Stomach smooth muscle (tissue), 2 donors: ENCODE data around the gene ALDOC.

Source experiments
- H3K27ac ChIP-seq: one replicate; pipeline ENCODE4 v1.7.0; 2013; ENCODE audit warnings: mild to moderate bottlenecking, low read length, inconsistent platforms
- H3K27me3 ChIP-seq, 2 donors: one replicate each; pipeline ENCODE4 v1.7.0; 2013; ENCODE audit warnings: low read length in 2 of 2; ENCODE audit not compliant: insufficient read depth in 2 of 2, control insufficient read depth in 1 of 2
- H3K36me3 ChIP-seq, 2 donors: one replicate each; pipeline ENCODE4 v1.7.0; 2013; ENCODE audit warnings: low read length in 2 of 2; ENCODE audit not compliant: control insufficient read depth in 2 of 2, insufficient read depth in 2 of 2
- H3K4me1 ChIP-seq: one replicate; pipeline ENCODE4 v1.7.0; 2013; ENCODE audit warnings: low read length; ENCODE audit not compliant: control insufficient read depth, insufficient read depth
- H3K4me3 ChIP-seq, 2 donors: one replicate each; pipeline ENCODE4 v1.7.0; 2013; ENCODE audit warnings: low read length in 2 of 2
- H3K9ac ChIP-seq, 2 donors: one replicate each; pipeline ENCODE4 v1.7.0; 2013; ENCODE audit warnings: low read length in 2 of 2, mild to moderate bottlenecking in 1 of 2
- H3K9me3 ChIP-seq, 2 donors: one replicate each; pipeline ENCODE4 v1.7.0; 2013; ENCODE audit warnings: low read length in 2 of 2; ENCODE audit not compliant: control insufficient read depth in 2 of 2
- donor health status: healthy.
- donor health status: Pancreatic carcinoma.

The ALDOC gene

GRCh38 chr17:28530926-28531325, 45.8 kb downstream of the ALDOC start:
- Histone ChIP-seq H3K36me3 (no peaks in the 10 kb centered on the region), H3K27ac (no peak overlapping the region), H3K9me3 (no peaks in the 10 kb centered on the region), H3K27me3 (peaks cover 0 to 7% of the 10 kb centered on the region in 2 donors), H3K9ac (no peak overlapping the region), H3K4me1 (no peaks in the 10 kb centered on the region), H3K4me3 (no peak overlapping the region)

GRCh38 chr17:28530250-28530649, 46.4 kb downstream of the ALDOC start:
- Histone ChIP-seq H3K36me3 (no peaks in the 10 kb centered on the region), H3K9ac (no peak overlapping the region), H3K4me1 (no peaks in the 10 kb centered on the region), H3K4me3 (no peak overlapping the region), H3K27ac (no peak overlapping the region), H3K27me3 (peaks cover 0 to 7% of the 10 kb centered on the region in 2 donors), H3K9me3 (no peaks in the 10 kb centered on the region)

- Histone ChIP-seq H3K9me3 (no peaks in the 10 kb centered on the region), H3K27ac (no peak overlapping the region), H3K9ac (no peak overlapping the region), H3K4me3 (no peak overlapping the region), H3K36me3 (no peaks in the 10 kb centered on the region), H3K27me3 (peaks cover 0 to 7% of the 10 kb centered on the region in 2 donors), H3K4me1 (no peaks in the 10 kb centered on the region)
Observed at GRCh38 chr17:28529013-28529400, 47.7 kb downstream of the ALDOC start.

- Histone ChIP-seq H3K27ac (no peak overlapping the region), H3K9ac (no peak overlapping the region), H3K4me1 (no peaks in the 10 kb centered on the region)
Observed at GRCh38 chr17:28528327-28529012, 48.2 kb downstream of the ALDOC start.

GRCh38 chr17:28527859-28528258, 48.8 kb downstream of the ALDOC start:
- H3K9me3 ChIP-seq: no peaks in the 10 kb centered on the region
- no peak overlapping the region for H3K27ac ChIP-seq
- H3K4me1 ChIP-seq: no peaks in the 10 kb centered on the region
- H3K9ac ChIP-seq: no peak overlapping the region
- H3K4me3 ChIP-seq: no peak overlapping the region
- no peaks in the 10 kb centered on the region for H3K36me3 ChIP-seq
- H3K27me3 ChIP-seq: peaks cover 0 to 7% of the 10 kb centered on the region in 2 donors

More at GRCh38 chr17:28528327-28529012, 48.2 kb downstream of the ALDOC start:
- Histone ChIP-seq H3K4me3 (no peak overlapping the region), H3K36me3 (no peaks in the 10 kb centered on the region), H3K27me3 (peaks cover 0 to 7% of the 10 kb centered on the region in 2 donors), H3K9me3 (no peaks in the 10 kb centered on the region)

GRCh38 chr17:28527181-28527681, 49.5 kb downstream of the ALDOC start:
- Histone ChIP-seq H3K9ac (no peak overlapping the region), H3K9me3 (no peaks in the 10 kb centered on the region), H3K27ac (no peak overlapping the region), H3K4me3 (no peak overlapping the region), H3K27me3 (peaks cover 0 to 7% of the 10 kb centered on the region in 2 donors), H3K4me1 (no peaks in the 10 kb centered on the region), H3K36me3 (no peaks in the 10 kb centered on the region)

GRCh38 chr17:28526381-28526780, 50.3 kb downstream of the ALDOC start:
- Histone ChIP-seq H3K4me3 (no peak overlapping the region), H3K9me3 (no peaks in the 10 kb centered on the region), H3K36me3 (no peaks in the 10 kb centered on the region), H3K9ac (no peak overlapping the region), H3K27me3 (peaks cover 0 to 5% of the 10 kb centered on the region in 2 donors), H3K27ac (no peak overlapping the region), H3K4me1 (no peaks in the 10 kb centered on the region)

GRCh38 chr17:28524476-28525424, 51.9 kb downstream of the ALDOC start:
- H3K9me3 ChIP-seq: no peaks in the 10 kb centered on the region
- no peak overlapping the region for H3K27ac ChIP-seq
- no peak overlapping the region for H3K4me3 ChIP-seq
- H3K36me3 ChIP-seq: no peaks in the 10 kb centered on the region
- no peaks in the 10 kb centered on the region for H3K27me3 ChIP-seq
- H3K4me1 ChIP-seq: no peaks in the 10 kb centered on the region
- H3K9ac ChIP-seq: no peak overlapping the region

- Histone ChIP-seq H3K36me3 (no peaks in the 10 kb centered on the region), H3K4me1 (no peaks in the 10 kb centered on the region), H3K9ac (no peak overlapping the region)
Observed at GRCh38 chr17:28523876-28524275, 52.8 kb downstream of the ALDOC start.

GRCh38 chr17:28523186-28523585, 53.5 kb downstream of the ALDOC start:
- Histone ChIP-seq H3K9me3 (no peaks in the 10 kb centered on the region), H3K27ac (no peak overlapping the region), H3K4me3 (no peak overlapping the region), H3K27me3 (no peaks in the 10 kb centered on the region), H3K4me1 (no peaks in the 10 kb centered on the region), H3K36me3 (no peaks in the 10 kb centered on the region), H3K9ac (no peak overlapping the region)

More at GRCh38 chr17:28523876-28524275, 52.8 kb downstream of the ALDOC start:
- Histone ChIP-seq H3K27ac (no peak overlapping the region), H3K4me3 (no peak overlapping the region), H3K27me3 (no peaks in the 10 kb centered on the region), H3K9me3 (no peaks in the 10 kb centered on the region)
